Measurements from ENCODE around the gene PHF2.
A peak's percentile ranks its signal among the peaks of the same experiment; 100 is the strongest.

Gene PHF2

GRCh38 chr9:93576258-93577077, at the start of gene PHF2:
TSS of gene PHF2 (plus strand) at chr9:93576584. CDS start at chr9:93576774, 190 bp downstream.
- peak in 2 of 10 donors; percentile 42 to 86 for DNase-seq
- intact Hi-C loops (cut with DNase I): loop anchor here (10.0 kb wide), 1 partner anchor 482 kb away; the partner anchor contains the start of gene CARD19

DNA sequence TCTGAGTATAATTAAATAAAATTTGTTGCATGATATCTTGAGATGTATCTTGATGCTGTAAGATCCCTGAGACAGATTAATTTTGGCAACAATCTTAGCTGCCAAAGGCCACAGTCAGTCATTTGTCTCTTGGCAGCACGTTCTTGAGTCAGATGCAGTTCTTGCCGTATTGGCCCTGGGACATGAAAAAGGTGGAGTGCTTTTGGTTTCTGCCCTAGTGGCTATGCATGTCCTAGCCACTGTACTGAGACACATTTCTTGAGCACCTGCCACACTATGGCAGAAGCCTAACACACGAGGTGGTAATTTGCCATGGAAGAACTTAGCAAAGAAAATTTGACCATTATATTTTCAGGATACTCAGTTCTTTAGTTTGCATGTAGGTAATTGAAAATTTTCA, 45.0 kb upstream of the PHF2 start:
- intact Hi-C loops (cut with DNase I): no loop called here
- no peak for DNase-seq

GRCh38 chr9:93532141-93532540, 44.2 kb upstream of the PHF2 start:
- DNase-seq: no peak
- intact Hi-C loops (cut with DNase I): no loop called here

DNA sequence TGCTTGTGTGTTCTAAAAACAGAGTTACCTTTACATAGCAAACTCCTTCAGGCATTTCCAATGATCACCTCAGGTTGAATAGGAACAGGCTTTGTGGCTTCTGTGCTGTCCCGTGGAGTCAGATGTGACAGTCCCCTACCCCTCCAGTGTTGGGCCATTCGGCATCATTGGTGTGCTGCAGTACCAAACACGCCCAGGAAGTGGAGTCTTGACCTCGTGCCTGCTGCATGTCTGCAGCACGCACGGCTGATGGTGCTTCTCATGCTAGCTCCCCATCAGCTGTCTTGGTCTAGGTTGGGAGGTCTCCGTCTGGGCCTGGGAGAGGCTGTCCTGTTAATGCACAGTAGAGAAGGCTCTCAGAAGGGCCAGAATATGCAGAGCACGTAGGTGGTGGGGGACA, 42.5 kb upstream of the PHF2 start:
- peak in 2 of 10 donors; percentile 24 to 70 for DNase-seq
- intact Hi-C loops (cut with DNase I): no loop called here

DNA sequence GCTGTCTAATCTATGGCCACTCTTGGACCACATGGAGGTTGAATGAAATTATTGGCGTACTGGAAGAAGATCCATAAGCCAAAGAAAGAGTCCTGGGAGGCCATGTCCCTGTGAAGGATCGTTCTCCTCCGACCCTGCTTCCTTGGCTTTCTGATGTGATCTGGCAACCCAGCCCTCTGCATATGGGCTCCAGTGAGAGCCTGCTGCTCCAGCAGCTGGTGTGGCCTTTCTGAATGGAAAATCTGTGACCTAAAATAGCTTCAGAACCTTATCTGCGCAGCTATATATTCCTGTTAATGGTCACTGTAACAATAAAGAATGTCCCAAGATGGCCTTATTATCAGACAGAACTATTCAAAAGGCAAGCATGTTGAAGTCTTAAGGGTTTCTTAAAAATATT, 40.2 kb upstream of the PHF2 start:
- intact Hi-C loops (cut with DNase I): no loop called here
- no peak for DNase-seq

DNA sequence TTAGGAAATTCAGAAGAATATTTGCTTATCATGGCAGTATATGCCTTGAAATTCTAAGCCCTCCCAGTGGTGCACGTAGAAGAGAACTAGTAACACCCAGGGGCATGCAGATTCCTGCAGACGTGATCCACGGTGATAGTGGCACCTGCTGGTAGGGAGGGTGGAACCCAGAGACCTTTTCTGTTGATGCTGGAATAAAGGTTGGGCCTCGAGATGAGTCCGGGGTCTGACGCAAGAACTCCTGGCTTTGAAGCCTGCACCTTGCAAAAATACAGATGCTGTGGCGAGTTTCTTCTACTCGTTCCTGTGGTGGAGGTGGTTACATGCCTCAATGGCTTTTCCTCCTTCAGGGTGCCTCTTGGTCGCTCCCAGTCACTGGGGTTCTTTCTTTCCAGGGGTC, 39.5 kb upstream of the PHF2 start:
- intact Hi-C loops (cut with DNase I): no loop called here
- DNase-seq: no peak

DNA sequence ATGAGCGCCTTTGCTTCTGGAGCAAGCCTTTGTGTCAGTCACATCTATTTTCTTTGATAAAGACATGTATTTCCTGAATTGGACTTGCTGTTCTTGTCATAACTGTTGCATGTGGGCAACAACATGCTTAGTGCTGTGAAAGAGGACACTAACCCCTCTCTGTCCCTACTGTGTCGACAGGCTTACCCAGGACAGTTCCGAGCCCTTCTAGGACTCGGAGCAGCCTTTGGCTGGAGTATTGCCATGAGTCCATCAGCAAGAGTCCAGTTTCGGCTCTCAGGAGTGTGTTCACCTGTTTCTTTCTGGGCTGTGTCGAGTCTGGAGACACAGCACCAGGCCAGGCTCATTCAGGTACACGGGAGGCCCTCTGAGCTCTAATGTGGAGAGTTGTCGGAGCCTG, 36.1 kb upstream of the PHF2 start:
- DNase-seq: no peak
- intact Hi-C loops (cut with DNase I): no loop called here

GRCh38 chr9:93541005-93541404, 35.4 kb upstream of the PHF2 start:
- no peak for DNase-seq

DNA sequence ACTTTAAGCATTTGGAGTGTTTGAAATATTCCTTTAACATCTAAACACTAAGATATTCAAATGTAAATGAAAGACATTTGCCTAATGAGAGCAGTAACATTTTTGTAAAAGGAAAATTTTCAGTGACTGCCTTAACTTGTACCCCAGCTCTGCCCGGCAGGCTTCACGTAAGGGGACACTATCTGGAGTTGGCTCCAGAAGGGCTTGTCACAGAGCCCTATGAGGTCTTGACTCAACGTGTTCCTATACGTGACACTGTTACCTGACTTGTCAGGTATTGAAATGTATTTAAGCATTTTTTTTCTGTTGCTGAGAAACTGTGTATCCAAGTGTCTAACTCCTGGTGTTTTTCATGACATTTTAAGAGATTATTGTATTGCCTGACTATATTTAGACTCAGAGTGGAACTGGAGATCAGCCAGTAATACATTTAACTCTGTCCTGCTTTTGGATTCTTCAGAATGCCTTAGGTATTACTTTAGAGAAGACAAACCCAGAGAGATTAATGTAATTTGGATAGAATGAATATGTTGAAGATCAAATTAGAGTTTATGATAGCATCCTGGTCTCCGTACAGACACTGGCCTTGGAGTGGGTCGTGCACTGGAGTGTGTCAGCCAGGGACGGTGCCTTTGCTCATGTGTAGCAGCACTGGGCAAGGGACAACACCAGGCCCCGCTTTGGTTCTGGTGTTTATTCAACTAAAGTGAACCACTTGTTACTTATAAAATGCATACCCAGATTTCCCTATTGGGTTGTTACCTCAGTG, 34.6 kb upstream of the PHF2 start:
- intact Hi-C loops (cut with DNase I): no loop called here
- DNase-seq: no peak

More at GRCh38 chr9:93541005-93541404, 35.4 kb upstream of the PHF2 start:
- intact Hi-C loops (cut with DNase I): no loop called here

GRCh38 chr9:93543117-93543516, 33.3 kb upstream of the PHF2 start:
- intact Hi-C loops (cut with DNase I): no loop called here
- no peak for DNase-seq

GRCh38 chr9:93546356-93546755, 30.0 kb upstream of the PHF2 start:
- DNase-seq: no peak
- intact Hi-C loops (cut with DNase I): no loop called here

DNA sequence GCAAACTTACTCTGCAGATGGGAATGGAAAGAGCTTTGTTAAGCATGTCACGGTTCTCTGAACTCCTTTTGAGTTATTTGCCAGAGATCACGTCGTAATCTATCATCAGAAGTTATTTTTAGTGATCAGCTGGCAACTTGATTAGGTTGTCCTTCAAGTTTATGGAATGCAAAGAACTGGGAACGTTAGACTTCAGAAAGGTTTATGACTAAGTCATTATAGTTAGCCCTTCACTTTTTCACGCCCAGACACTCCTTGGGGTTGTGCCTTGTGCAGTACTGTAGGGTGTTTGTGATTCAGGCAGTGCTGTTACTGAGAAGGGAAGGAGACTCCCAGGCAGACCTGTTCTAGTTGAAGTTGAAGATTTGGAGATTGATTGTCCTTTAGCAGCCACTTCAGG, 26.8 kb upstream of the PHF2 start:
- no peak for DNase-seq
- intact Hi-C loops (cut with DNase I): no loop called here

GRCh38 chr9:93552923-93553322, 23.5 kb upstream of the PHF2 start:
- no peak for DNase-seq
- intact Hi-C loops (cut with DNase I): no loop called here

DNA sequence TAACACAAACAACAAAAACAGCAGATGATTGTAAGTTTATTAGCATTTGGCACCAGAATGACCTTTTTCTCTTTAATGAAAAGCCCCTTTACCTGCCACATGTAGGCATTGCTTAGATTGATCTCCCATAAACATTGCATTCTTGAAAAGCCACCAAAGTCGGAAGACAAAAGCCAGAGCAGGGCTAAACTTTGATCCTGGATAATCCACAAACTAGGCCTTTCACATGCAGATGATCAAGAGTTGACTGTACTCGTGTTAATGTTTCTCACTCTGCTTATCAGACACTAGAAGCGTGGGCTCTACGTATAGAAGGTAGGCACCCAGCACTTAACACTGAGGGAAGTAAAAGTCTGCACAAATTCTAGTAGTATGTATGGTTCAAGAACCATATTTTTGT, 21.0 kb upstream of the PHF2 start:
- intact Hi-C loops (cut with DNase I): no loop called here
- no peak for DNase-seq

GRCh38 chr9:93557366-93558137, 18.8 kb upstream of the PHF2 start:
- intact Hi-C loops (cut with DNase I): no loop called here

GRCh38 chr9:93558503-93558902, 17.9 kb upstream of the PHF2 start:
- DNase-seq: no peak
- intact Hi-C loops (cut with DNase I): no loop called here

More at GRCh38 chr9:93557366-93558137, 18.8 kb upstream of the PHF2 start:
- no peak for DNase-seq

DNA sequence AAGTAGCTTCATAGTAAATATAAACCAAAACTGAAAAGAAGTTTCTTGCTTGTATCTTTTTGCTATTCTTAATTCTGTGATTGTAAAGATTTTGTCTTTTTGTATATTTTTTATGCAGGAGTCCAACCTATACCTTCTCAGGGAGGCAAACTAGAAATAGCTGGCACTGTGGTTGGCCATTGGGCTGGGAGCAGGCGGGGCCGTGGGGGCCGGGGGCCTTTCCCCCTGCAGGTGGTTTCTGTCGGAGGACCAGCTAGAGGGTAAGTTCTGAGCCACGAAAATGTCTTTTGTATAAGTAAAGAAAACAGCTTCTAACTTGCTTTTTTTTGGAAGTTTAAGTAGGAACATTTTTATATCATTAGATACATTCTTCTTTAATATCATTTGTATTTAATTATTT, 15.4 kb upstream of the PHF2 start:
- no peak for DNase-seq
- intact Hi-C loops (cut with DNase I): loop anchor here (10.0 kb wide), 1 partner anchor 406 kb away; no protein-coding TSS in a partner anchor

DNA sequence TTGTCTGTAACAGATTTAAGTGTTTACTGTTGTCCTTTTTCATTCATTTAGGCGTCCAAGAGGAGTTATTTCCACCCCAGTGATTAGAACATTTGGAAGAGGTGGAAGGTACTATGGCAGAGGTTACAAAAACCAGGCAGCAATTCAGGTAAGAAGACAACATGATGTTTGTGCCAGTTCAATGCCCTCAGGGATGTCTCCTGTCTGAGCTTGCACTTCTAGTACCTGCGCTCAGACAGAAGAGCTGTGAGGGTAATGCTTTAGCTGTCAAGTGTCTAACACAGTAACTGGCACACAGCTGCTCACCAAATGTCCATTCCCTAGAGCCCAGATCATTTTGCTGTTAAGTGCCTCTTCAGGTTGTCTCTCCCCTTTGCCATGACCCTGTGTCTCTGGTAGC, 14.2 kb upstream of the PHF2 start:
- intact Hi-C loops (cut with DNase I): loop anchor here (10.0 kb wide), 1 partner anchor 407 kb away; no protein-coding TSS in a partner anchor
- no peak for DNase-seq

DNA sequence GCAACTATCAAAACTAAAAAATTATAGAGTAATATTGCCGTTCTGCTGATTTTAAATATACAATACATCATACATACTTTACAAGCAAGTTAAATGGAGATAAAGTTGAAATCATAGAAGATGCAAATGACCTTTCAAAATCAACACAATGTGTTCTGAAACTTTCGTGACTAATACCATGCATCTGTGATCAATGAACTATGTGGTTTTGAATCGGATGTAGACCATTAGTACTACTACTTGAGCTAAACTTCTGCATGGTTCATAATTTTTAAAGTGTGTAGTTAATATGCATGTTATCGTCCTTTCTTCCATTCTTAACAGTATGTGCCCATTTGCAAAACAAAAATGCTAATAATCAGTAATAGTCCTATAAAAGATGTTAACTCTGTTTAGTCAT, 11.3 kb upstream of the PHF2 start:
- intact Hi-C loops (cut with DNase I): loop anchor here (5.0 to 10.0 kb wide), 2 partner anchors 98 to 410 kb away; no protein-coding TSS in a partner anchor
- no peak for DNase-seq

DNA sequence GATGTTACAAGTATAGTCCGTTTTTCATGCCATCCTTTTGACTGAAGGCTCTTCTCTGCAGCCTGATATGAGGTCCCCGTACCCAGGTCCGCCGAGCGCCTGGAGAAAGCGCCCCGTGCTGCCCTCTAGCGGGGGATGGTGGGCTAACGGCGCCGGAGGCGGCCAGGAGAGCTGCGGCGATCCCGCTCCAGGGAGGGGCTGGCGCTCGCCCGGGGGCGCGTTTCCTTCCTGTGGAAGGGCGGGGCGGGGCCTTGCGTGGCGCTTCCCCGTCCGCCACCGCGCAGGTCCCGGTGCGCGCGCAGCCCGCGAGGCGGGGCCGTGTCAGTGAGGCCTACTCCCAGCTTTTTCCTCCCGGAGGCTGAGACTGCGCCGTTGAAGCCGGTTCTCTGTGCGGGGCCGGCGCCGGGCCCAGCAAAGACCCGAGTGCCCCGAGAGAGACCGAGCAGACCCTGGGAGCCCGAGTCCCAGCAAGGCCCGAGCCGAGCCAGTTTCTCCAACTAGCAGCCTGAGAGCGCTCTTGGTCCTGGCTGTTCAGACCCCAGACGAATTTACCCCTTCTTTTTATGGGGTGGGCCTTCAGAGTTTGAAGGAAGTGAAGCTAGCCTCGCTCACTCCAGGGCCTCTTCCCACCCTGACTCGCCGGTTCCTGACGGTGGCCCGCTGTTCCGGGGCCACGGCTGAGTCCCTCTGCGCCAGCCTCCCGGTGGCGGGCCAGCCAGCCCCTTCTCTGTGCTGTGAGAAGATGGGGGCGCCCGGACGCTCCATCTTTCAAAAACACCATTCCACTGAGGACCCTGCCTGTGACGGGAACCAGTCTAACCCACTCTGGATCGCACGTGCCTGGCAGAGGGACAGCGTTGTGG, 9.7 kb upstream of the PHF2 start:
- intact Hi-C loops (cut with DNase I): loop anchor here (1.0 to 10.0 kb wide), 3 partner anchors 99 to 412 kb away; partner anchors contain the start of gene FAM120A
- DNase-seq: peak; percentile 98 to 100 (median 99)
